Stimulated activated naive CD8-positive, alpha-beta T cell treated with anti-CD3 and anti-CD28 coated beads, Interleukin-15, Interleukin-2, amounts not matched to agents 100 ng/mL and 50 ng/mL, for 24 hours (primary cell): ENCODE measurements around the gene MYL12A.
"Not testable (repeated sequence)": the region's sequence is repeated elsewhere in the genome, so short reads cannot be mapped to it uniquely, and the experiment has no call there.

Experiments
- H3K27ac Mint-ChIP-seq: one replicate; pipeline ENCODE4 v1.8.0; 2021; ENCODE audit warnings: mild to moderate bottlenecking, mixed read lengths
- H3K27me3 Mint-ChIP-seq: one replicate; pipeline ENCODE4 v1.8.0; 2021; ENCODE audit warnings: mixed read lengths
- H3K36me3 Mint-ChIP-seq: one replicate; pipeline ENCODE4 v1.8.0; 2021; ENCODE audit warnings: low read depth, mixed read lengths
- H3K4me1 Mint-ChIP-seq: one replicate; pipeline ENCODE4 v1.8.0; 2021; ENCODE audit warnings: low read depth, mixed read lengths
- H3K4me3 Mint-ChIP-seq: one replicate; pipeline ENCODE4 v1.8.0; 2021; ENCODE audit warnings: mild to moderate bottlenecking, mixed read lengths
- H3K9me3 Mint-ChIP-seq: one replicate; pipeline ENCODE4 v1.8.0; 2021; ENCODE audit warnings: mixed read lengths

Gene MYL12A

DNA sequence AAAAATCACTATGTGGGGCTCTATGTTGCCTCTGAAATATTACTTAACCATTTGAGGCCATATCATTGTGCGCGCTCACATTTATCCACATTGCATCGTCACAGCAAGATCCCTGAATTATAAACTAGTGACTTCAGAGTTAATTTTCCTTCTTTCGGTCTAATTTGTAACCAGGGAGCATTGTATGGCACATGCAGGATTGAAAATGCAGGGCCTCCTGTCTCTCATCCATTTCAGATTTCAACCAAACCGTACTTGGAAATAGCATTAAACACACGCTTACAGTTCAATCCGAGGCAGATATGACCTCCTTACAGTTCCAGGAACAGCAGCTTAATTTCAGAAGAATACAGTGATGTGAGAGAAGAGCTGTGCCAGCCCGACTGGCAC, 28.4 kb upstream of the MYL12A start:
- Mint-ChIP-seq H3K4me1 (peaks cover 3% of the 10 kb centered on the region), H3K9me3 (no peaks in the 10 kb centered on the region), H3K27me3 (no peaks in the 10 kb centered on the region), H3K27ac (no peak overlapping the region), H3K4me3 (no peak overlapping the region), H3K36me3 (no peaks in the 10 kb centered on the region)

DNA sequence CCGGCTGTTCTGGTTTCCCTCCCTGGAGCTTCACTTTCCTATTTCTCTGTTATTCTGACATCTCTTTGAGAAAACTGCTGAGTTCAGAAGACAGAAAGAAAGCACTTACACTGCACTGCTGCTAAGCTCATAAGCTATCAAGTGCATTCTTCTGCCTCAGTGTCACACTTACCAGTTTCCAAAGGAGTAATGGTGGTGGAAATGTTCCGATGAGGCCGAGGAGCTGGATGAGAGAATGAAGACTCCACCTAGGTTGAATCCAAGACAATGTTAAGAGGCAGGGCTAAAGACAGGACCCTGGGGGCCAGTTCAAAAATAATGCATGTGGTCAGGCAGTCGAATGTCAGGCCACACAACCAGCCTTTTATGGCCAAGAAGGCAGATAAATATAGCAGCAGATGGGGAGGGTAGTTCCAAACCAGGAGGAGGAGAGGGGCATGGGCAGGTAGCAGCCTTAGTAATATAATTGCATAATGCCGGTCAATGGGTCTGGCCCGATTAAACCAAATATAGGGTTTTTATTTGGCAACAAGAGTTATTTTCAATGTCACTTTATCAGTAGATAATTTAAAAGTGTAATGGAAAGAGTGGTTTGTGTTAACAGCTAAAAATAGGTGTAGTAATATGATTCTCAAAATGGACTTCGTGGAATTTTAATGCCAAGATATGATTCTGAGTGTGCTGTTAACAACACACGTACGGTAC, 27.8 kb upstream of the MYL12A start, which contains the start of gene MYOM1:
MYOM1 (minus strand) TSS at position 338 of the 705 bp plus-strand sequence. CDS start 4,745 bp downstream, outside the sequence.
- peaks cover 3% of the 10 kb centered on the region for H3K4me1 Mint-ChIP-seq
- no peak within 1 kb of the TSS for H3K27ac Mint-ChIP-seq
- no peaks in the 10 kb centered on the region for H3K27me3 Mint-ChIP-seq
- H3K36me3 Mint-ChIP-seq = no peaks in the 10 kb centered on the region
- H3K4me3 Mint-ChIP-seq = no peak within 1 kb of the TSS
- H3K9me3 Mint-ChIP-seq = no peaks in the 10 kb centered on the region

DNA sequence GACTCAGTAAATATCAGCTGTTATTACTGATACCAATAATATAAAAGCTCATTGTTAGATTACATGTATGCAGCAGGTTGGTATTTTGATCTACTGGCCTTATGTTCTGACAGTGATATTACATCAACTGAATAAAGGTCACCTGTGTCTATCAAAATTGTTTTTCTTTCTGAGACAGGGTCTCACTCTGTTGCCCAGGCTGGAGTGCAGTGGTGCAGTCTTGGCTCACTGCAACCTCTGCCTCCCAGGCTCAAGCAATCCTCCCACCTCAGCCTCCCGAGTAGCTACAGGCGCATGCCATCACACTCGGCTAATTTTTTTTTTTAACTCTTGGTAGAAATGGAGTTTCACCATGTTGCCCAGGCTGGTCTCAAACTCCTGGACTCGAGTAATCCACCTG, 26.7 kb upstream of the MYL12A start:
- not testable (repeated sequence) for H3K27me3 Mint-ChIP-seq, H3K27ac Mint-ChIP-seq, H3K4me3 Mint-ChIP-seq, H3K36me3 Mint-ChIP-seq, H3K9me3 Mint-ChIP-seq, H3K4me1 Mint-ChIP-seq

DNA sequence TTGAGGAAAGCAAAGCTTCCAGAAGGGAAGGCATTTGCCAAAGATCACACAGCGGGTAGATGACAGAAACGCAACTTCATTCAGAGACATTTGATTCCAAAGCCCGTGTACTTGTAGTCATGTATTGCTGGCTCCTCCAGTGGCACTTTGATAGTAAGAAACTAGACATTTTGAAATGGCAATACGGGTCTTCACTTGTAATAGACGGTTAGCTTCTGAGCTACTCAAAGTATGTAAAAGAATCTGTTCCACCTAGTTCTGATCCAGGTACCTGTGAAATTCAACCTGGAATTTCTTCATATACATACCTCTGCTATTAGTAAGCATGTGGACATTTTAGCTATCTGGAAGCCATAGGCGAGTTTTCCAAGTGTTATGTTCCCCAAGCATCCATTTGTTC, 26.1 kb upstream of the MYL12A start:
- no peaks in the 10 kb centered on the region for H3K36me3 Mint-ChIP-seq
- H3K27ac Mint-ChIP-seq = no peak overlapping the region
- no peak overlapping the region for H3K4me3 Mint-ChIP-seq

DNA sequence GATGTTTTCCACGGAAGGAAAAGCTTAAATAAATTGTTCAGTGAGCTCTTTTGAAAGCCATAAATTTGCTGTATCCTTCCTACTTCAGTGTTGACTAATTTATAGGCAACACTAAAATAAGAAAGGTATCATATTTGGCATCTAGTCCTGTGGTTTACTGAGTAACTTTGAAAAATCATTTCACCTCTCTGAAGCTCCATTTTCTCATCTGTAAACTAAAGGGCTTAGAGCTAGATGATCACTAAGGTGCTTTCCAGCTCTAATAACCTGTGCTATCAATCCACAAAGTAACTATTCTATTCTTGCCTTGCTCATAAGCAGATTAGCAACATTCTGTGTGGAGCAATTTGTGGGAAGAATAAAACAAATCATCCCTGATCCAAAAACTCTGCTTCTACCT, 24.2 kb upstream of the MYL12A start:
- Mint-ChIP-seq H3K27ac (no peak overlapping the region), H3K4me1 (peaks cover 3% of the 10 kb centered on the region), H3K4me3 (no peak overlapping the region), H3K9me3 (no peaks in the 10 kb centered on the region), H3K27me3 (no peaks in the 10 kb centered on the region), H3K36me3 (no peaks in the 10 kb centered on the region)

More for the DNA sequence above, 26.1 kb upstream of the MYL12A start:
- Mint-ChIP-seq H3K27me3 (no peaks in the 10 kb centered on the region), H3K9me3 (no peaks in the 10 kb centered on the region), H3K4me1 (peaks cover 3% of the 10 kb centered on the region)

DNA sequence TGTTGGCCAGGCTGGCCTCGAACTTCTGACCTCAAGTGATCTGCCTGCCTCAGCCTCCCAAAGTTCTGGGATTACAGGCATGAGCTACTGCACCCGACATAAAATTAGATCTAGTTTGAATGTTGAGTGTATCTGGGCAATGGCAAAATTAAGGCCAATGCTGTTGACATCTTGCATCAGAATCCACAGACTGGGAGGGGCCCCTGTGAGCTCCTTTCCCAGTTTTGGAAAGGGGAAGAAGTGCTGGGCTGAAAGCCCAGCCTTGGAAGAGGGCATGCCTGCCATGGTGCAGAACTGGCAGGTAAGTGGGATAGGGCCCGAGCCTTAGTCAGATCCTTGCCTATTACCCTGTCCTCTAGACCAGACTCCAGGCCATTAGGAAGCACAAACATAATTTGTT, 23.4 kb upstream of the MYL12A start:
- peaks cover 3% of the 10 kb centered on the region for H3K4me1 Mint-ChIP-seq
- H3K36me3 Mint-ChIP-seq = no peaks in the 10 kb centered on the region
- H3K4me3 Mint-ChIP-seq = no peak overlapping the region
- no peak overlapping the region for H3K27ac Mint-ChIP-seq
- no peaks in the 10 kb centered on the region for H3K9me3 Mint-ChIP-seq
- no peaks in the 10 kb centered on the region for H3K27me3 Mint-ChIP-seq

DNA sequence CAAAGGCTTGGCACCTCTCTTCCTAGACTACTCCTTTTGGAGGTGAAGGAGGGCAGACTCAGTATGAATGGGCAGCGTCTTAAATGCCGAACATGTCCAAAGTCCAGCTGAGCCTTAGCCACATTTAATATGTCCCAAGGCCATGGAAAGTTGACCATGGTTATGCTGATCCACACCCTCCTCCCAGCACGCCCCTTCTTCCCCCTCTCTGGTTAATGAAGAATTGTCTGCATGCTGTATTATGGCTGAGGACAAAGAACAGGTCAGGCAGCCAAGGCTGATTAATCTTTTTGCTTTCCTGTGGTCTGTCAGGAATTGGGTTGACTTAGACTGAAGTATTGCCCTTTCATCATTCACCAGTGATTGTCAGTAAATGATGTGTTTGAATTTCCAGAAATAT, 22.0 kb upstream of the MYL12A start:
- H3K27me3 Mint-ChIP-seq = no peaks in the 10 kb centered on the region
- peaks cover 3% of the 10 kb centered on the region for H3K4me1 Mint-ChIP-seq
- no peak overlapping the region for H3K4me3 Mint-ChIP-seq
- no peak overlapping the region for H3K27ac Mint-ChIP-seq
- H3K9me3 Mint-ChIP-seq = no peaks in the 10 kb centered on the region
- H3K36me3 Mint-ChIP-seq = no peaks in the 10 kb centered on the region

DNA sequence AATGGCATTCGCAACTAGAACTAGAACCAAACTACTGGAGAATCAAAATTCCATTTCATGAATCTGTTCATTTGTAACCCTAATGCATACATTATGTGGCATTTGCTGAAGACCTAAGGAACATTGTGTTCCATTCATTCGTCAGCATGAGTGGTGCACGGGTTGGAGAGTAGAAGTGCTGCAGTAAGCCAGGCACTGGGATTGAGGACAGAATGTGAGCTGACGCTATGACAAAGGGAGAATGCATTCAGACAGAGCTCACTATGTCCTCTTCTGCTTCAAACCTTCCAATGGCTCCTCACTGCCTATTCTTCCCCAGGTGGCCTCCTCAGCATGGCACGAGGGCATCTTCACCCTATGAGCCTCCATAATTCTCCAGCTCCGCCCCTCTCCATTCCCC, 21.6 kb upstream of the MYL12A start:
- H3K27me3 Mint-ChIP-seq = no peaks in the 10 kb centered on the region
- peaks cover 4% of the 10 kb centered on the region for H3K36me3 Mint-ChIP-seq
- H3K9me3 Mint-ChIP-seq = no peaks in the 10 kb centered on the region
- H3K4me3 Mint-ChIP-seq = no peak overlapping the region
- H3K4me1 Mint-ChIP-seq = peaks cover 3% of the 10 kb centered on the region
- H3K27ac Mint-ChIP-seq = no peak overlapping the region

DNA sequence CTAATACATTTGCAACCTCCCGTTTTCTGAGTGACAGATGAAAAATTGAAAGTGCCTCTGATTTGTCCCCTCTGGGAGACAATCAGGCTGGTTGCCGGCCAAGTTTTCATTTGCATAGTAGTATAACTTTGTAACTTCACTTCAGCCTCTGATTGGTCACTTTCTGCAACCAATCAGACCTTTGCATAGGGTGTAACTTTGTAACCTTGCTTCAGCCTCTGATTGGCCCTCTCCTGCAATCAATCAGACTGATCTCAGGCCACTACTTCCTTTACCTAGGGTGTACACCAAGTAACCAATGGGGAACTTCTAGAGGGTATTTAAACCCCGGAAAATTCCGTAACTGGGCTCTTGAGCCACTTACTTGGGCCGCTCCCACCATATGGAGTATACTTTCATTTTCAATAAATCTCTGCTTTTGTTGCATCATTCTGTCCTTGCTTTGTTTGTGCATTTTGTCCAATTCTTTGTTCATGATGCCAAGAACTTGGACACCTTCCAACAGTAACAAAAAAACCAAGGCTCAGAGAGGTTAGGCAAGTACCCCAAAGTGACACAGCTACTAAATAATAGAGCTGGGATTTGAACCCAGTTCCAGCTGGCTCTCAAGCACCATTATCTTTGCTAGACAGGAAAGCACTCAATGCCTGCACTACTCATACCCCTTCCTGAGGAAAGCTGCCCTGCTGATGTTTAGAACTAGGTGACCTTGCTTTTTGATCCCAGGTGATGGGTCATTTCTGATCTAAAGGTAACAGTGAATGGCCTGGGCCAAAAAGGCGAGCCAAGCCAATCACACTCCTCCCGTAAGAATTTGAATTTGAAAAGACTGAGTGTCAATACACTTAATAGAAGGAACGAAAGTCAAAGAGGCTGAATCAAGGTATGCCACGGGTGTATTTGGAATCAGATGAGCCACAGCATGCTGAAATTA, 16.9 kb upstream of the MYL12A start:
- H3K9me3 Mint-ChIP-seq = no peaks in the 10 kb centered on the region
- H3K36me3 Mint-ChIP-seq = peaks cover 7% of the 10 kb centered on the region
- H3K4me3 Mint-ChIP-seq = no peak overlapping the region
- no peaks in the 10 kb centered on the region for H3K27me3 Mint-ChIP-seq
- H3K4me1 Mint-ChIP-seq = no peaks in the 10 kb centered on the region
- no peak overlapping the region for H3K27ac Mint-ChIP-seq

DNA sequence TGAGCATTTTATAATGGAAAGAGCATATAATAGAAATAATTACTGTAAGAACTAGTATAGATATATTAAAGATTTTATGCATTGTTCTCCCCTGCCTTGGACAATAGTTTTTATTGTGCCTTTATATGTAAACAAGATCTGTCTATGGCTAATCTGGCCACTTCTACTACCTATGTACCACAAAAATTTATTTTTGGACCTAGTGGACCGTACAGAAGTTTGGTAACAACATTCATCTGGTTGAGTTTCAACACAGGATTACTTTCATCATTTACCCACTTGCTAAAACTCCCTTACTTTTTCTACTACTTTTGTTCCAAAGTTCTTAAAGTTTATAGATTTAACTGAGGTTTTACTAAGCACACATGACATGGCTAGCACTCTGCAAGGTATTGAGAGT, 14.6 kb upstream of the MYL12A start:
- Mint-ChIP-seq H3K27me3 (no peaks in the 10 kb centered on the region), H3K36me3 (peaks cover 7% of the 10 kb centered on the region), H3K4me1 (no peaks in the 10 kb centered on the region), H3K27ac (no peak overlapping the region), H3K9me3 (no peaks in the 10 kb centered on the region), H3K4me3 (no peak overlapping the region)

DNA sequence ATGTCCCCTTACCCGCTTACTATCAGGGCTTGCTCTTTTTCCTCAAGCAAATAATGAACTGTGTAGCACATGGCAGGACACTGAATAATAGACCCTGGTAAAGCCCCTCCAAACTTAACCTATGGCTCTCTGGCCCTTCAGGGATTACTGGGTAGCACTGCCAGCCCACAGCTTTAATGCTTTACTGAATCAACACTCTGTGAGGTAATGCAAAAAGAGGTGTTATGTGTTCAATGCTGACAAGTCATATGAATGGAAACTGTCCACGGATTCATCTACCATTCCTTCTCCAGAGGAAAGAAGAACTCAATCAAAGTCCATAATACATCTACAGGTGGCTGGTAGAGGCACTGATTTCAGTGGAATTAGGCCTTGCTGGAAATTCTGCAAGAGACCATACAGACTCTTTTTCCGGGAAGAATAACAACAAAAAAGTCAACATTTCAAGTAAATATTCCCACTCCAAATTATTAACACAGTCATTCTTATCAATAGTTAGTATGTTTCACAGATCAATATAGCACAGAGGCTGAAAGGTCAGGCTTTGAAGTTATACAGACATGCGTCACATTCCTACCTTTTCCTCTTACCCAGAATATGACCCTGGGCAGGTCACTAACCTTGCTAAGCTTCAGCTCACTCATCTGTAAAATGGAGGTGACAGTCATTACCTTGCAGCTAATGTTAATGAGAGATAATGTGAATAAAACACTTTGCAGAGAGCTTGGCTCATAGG, 14.0 kb upstream of the MYL12A start:
- H3K27me3 Mint-ChIP-seq = no peaks in the 10 kb centered on the region
- no peaks in the 10 kb centered on the region for H3K9me3 Mint-ChIP-seq
- peaks cover 7% of the 10 kb centered on the region for H3K36me3 Mint-ChIP-seq

DNA sequence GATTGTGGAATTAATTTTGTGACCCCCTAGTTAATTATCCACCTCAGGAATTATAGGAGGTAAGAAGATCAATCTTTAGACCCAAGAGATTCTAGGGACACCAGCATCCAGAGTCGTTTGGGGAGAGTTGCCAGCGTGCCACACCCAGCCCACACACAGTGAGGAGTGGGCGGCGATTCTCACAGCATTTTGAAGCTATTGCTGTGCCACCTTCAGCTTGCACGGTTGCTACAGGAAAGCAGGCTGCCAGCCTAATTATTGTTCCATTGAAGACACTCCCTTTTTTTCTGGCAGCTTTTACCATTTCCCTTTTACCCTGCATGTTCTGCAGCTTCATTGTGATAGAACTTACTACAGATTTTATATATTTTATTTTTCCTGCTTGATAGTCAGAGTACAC, 13.1 kb upstream of the MYL12A start:
- Mint-ChIP-seq H3K27ac (no peak overlapping the region), H3K9me3 (no peaks in the 10 kb centered on the region), H3K36me3 (peaks cover 11% of the 10 kb centered on the region), H3K27me3 (no peaks in the 10 kb centered on the region), H3K4me3 (no peak overlapping the region), H3K4me1 (no peaks in the 10 kb centered on the region)

More for the DNA sequence above, 14.0 kb upstream of the MYL12A start:
- Mint-ChIP-seq H3K4me3 (no peak overlapping the region), H3K27ac (no peak overlapping the region), H3K4me1 (no peaks in the 10 kb centered on the region)

DNA sequence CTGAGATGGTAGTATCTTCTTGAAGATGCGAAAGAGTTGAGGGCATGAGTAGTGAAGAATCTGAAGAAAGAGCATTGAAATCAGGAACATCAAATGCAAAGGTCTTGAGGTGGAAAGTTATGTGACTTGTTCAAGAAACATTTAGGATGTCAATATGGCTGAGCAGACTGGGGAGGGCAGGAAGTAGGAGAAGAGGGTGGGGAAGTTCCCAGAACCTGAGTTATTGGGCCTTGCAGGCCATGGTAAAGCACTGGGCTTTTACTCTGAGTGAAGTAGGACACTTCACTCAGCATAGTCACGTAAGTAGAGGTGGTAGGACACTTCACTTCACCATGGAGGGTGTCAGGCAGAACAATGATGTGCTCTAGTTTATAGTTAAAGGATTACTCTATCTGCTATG, 11.8 kb upstream of the MYL12A start:
- no peaks in the 10 kb centered on the region for H3K4me1 Mint-ChIP-seq
- peaks cover 5% of the 10 kb centered on the region for H3K9me3 Mint-ChIP-seq
- no peak overlapping the region for H3K4me3 Mint-ChIP-seq
- H3K27ac Mint-ChIP-seq = no peak overlapping the region
- H3K27me3 Mint-ChIP-seq = no peaks in the 10 kb centered on the region
- H3K36me3 Mint-ChIP-seq = peaks cover 15% of the 10 kb centered on the region

DNA sequence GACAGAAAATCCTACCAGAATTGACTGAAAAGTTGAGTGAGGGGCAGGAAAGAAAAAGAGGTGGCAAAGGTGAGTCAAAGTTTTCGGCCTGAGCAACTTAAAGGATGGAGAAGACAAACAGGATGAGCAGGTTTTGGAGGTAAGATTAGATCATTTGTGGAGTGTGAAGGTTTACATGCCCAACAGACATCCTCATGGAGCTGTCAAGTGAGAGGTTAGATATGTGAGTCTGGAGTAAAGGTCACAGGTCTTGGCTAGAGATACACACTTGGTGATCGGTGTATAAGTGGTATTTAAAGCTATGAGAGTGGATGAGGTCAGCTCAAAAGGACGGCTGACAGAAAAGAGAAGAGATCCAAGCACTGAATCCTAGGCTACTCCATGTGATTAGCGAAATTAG, 11.1 kb upstream of the MYL12A start:
- H3K4me3 Mint-ChIP-seq = no peak overlapping the region
- peaks cover 17% of the 10 kb centered on the region for H3K36me3 Mint-ChIP-seq
- peaks cover 7% of the 10 kb centered on the region for H3K9me3 Mint-ChIP-seq
- no peaks in the 10 kb centered on the region for H3K27me3 Mint-ChIP-seq
- H3K27ac Mint-ChIP-seq = no peak overlapping the region
- H3K4me1 Mint-ChIP-seq = no peaks in the 10 kb centered on the region

DNA sequence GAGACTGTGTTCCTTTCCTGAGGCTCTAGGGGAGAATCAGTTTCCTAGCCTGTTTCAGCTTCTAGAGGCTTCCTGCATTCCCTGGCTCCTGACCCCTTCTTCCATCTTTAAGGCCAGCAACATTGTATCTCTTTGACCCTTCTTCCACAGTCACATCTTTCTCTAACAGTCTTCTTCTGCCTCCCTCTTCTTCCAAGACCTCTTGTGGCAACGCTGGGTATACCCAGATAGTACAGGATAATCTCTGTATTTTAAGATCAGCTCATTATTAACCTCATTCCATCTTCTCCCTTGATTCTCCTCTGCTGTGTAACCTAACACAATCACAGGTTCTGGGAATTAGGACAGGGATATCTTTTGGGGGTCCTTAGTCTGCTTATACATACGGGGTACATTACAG, 8.9 kb upstream of the MYL12A start:
- Mint-ChIP-seq H3K4me1 (no peaks in the 10 kb centered on the region), H3K9me3 (peaks cover 7% of the 10 kb centered on the region), H3K27me3 (no peaks in the 10 kb centered on the region), H3K27ac (no peak overlapping the region), H3K4me3 (no peak overlapping the region), H3K36me3 (peaks cover 27% of the 10 kb centered on the region)
